Stimulated activated CD8-positive, alpha-beta memory T cell treated with anti-CD3 and anti-CD28 coated beads, Interleukin-12 subunit alpha, Interleukin-12 subunit beta, amount 100 ng/mL, for 24 hours (primary cell): ENCODE data around the gene MCC.

Experiments used
- DNase-seq: peaks from one replicate; pipeline ENCODE4 v3.0.0-alpha.2; 2020; ENCODE audit errors: extremely low read depth

Gene MCC

DNA sequence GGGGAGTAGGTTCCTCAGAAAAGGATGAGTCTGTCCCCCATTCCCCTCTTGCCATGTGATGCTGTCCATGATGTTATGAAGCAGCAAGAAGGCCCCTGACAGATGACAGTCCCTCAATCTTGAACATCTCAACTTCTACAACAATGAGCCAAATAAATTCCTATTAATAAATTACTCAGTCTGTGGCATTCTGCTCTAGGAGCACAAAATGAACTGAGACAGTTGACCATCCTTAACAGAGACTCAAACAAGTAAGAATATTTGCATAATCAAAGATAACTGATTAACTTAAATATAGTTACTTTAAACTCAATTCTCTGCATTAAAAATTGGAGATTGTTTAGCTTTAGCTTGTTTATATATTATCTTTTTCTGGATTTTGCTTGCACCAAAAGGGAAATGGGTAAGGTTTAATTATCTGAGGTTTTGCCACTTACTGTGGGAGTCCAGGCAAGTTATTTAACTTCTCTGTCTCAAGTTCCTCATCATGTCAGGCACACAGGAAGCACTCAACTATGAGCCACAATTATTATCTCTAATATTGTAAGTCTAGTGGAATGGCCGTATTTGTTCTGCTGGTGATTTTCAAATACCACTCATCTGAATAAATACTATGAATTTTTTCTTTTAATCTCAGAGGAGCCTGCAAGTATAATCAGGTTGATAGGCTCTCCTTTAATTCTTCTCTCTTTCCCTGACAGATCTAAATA is 216.4 kb downstream of the MCC start:
- no peak for DNase-seq

DNA sequence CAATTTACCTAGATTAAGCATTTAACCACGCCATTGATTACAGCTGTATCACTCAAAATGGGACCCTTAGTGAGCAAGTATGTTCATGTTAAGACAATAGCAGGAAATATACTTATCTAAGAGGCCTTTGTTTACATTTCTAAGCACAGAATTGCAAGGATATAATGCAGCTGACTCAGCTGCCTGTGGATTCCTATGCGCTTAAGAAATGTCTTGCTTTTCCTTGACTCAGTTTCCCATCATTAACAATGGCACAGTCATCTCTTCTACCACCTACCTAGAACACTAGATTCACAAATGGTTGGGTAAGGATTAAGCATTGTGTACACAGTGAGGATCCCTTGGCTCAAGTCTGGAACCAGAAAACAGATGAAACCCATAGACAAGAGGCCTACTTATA is 217.2 kb downstream of the MCC start:
- DNase-seq, result no peak

DNA sequence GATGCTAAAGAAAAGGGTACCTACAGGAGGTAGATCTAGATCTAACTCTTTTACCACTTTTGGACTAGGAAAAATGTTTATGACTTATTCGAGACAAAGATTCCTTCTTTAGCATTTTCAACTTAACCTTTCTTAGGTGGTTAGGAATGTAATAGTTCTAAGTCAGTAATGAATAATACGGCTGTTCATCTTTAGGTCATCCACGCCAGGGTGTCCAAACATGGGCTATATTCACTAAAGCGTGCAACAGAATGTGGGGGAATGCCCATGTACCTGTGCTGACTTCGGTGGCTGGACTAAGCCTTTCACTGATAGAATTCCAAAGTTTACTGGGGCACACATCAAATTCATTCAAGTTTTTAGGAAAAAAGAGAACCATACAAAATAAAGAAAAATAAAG is 218.2 kb downstream of the MCC start:
- no peak for DNase-seq

DNA sequence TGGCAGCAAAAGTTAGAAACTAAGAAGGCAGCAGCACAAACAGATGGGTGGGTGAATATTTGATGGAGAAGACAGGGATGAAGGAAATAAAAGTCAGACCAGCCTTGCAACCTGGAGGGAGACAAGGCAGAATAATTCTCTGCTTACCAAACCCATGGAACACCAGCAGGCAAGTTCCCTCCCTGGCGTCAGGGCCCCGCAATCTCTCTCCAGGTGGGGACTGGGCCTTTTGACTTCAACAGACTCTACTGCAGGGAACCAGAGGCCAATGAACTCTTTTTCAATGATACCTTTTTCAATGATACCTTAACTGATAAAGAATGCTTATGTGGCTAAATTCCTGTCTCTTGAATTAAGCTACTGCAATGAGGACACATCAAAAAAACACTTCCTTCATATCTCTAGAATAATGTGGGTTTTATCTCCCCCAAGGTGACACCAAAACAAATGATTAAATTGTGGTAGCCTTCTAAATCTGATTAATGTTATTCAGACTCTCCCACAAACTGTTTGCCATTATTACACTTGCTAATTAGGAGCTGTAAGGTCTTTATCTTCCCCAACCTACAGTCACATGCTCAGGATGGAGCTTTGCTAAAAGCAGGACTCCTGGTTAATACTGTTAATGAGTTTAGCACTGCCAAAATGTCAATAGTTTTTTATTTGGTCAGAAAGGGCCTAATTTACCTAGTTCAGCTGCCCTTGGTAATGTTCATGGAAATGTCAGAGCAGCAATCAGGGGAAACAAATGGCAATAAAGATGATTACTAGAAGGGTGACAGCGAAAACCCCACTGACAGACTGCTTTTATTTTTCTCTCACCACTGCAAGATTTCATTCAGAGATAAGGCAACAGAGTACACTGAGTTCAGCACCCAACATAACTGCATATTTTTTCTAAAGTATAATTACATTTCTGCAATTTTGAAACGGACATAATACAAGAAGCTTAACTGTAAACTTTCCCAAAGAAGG is 218.9 kb downstream of the MCC start:
- no peak for DNase-seq

DNA sequence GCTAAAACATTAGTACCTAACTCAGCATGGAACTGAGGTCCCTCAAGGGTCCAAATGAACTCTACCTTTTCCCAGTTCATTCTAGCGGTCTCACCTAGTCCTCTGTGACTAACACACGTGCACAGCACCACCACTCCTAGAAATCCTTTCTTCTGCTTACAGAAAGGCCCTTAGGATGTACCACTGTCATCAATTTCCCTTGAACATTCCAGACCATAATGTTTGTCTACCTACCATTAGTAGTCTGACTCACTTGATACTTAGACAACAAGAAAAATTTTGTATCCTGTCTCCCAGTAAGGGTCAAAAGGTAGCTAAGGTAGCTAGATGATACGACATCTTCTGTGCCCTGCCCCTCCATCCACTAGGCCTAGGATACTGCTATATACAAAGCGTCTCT is 220.0 kb downstream of the MCC start:
- no peak for DNase-seq

DNA sequence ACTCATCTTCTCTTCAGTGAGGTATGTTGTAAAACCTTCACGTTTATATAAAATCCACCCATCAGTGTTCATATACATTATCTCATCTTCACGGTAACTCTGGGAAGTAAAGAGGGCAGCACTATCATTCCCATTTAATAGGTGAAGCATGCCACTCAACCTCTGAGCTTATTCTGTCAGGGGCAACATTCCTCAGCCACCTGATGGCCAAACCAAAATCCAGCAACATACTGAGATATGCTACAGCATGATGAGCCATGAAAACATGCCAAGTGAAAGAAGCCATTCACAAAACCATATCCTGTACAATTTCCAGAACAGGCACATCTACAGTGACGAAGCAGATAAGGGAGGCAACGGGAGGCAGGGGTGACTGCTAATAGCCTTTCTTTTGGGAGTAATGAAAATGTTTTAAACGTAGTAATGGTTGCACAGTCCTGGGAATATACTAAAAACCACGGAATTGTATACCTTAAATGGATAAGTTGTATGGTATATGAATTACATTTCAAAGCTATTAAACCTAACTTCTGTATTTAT is 220.8 kb downstream of the MCC start:
- DNase-seq, result no peak

DNA sequence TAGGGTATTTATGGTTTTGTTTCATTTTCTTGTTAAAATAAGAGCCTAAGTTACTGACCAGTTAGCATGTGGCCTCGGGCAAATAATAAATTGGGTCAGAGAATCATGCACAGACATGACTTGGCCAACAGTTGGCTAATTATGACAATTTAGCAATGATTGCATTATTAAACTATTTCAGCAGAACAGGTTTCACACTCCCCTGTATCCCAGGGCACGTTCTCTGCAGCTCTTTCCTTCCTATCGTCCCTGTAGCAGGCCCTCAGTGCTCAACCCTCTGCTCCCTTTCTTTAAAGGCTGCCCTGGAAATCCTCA is 221.4 kb downstream of the MCC start:
- no peak for DNase-seq

DNA sequence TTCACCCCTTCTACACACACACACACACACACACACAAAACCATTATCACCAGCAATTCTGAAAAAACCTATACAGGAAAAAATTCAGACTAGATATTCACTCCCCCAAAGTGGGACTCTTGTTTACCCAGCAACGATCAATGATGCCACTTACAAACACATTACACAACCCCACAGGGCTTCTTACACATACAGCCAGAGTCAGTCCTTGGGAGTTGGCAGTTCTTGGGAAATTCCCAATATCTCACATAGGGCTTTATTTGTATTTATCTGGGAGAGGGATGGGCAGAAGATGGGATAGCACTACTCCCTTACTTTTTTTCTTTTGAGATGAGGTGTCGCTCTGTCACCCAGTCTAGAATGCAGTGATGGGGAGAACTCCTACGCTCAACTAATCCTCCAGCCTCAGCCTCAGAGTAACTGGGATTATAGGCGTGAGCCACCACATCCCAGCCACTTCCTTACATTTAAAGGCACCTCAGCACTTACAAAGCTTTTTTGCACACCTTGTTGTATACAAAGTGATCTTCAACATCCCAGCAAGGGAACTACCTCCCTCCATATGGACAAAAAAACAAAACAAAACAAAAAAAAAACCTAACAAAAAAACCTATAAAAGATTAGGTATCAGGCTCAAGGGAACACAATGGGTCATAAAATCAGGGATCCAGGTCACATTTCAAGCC is 221.9 kb downstream of the MCC start:
- no peak for DNase-seq

DNA sequence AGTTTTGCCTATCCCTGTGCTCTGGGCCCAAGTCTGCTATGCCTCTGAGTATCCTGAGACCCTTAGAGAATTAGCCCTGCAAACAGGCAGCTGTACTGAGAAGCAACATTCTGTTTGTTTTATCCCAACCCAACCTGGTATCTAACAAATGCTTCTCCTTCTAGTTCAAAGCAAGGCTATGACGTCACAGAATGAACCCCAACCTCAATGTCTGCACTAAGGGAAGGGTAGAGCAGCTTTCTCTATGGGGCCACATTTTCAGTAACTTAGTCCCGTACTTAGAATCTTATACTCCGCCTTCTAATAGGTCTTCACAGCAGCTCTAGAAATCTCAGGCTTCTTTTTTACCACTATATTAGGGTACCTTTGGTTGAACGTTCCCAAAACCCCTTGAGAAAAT is 223.1 kb downstream of the MCC start:
- DNase-seq, result no peak

DNA sequence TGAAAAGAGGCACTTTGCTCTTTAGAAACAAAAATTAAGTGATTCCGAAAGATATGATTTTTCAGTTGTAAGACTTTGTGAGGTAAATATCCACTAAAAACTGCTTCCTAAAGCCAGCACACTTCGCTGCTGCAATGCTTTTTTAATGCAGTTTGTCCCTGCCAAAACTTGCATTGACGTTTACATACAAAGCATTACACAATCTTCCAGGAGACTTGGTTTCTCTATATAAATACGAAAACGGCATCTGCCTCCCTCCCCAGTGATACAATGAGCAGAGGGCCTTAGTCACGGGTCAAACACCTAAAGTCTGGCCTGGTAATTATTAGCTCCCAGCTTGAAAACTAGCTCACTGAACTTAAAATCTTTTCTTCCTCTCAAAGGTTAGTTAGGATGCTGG is 224.2 kb downstream of the MCC start:
- no peak for DNase-seq

DNA sequence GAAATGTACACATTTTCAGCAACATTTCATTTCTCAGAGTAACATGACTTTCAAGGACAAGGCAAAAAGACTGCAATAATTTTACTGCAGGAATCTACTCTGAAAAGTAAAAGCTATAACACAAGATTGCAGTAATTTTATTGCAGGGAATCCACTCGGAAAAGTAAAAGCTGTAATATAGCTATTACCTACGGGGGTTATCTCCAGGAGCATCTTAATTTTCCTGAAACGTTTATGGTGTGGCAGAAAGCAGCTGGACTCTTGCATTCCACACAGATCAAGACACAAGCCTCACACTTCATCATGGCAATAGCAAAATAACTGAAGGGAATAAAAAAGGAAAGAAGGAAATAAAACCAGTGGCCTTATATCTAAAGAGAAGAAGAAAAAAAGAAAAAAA is 224.7 kb downstream of the MCC start:
- DNase-seq, result no peak

DNA sequence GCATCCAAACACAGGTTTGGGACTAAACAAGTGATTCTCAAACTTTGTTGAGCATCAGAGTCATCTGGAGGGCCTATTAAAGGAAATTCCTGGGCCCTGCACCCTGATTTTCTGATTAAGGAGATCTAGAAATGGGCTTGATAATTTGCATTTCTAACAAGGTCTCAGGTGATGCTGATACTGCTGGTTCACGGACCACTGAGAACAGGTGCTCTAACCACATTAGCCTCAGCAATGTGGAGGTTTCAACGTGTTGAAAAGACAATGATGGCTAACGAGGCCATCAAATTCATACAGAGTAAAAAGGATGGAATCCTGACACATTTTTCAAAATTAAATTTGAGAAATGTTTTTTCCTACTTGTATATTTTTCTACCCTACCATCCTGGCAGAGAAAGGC is 225.6 kb downstream of the MCC start:
- DNase-seq, result no peak

DNA sequence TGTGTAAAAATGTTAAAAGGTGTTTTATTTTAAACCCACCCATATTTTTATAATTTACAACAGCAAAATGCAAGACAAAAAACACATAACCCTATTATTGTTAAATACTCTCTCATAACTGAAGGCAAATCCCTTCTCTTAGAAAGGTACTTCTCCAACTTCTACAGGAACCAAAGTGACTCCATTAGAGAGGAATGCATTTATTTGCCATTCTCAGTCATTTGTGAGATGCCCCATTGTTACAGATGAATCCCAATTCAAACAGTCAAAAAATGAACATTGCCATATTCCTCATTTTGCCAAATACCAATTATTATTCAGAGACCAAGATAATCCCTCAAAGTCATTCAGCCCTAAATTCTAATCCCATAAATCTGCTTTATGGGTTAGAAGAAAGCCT is 229.2 kb downstream of the MCC start:
- DNase-seq, result no peak

DNA sequence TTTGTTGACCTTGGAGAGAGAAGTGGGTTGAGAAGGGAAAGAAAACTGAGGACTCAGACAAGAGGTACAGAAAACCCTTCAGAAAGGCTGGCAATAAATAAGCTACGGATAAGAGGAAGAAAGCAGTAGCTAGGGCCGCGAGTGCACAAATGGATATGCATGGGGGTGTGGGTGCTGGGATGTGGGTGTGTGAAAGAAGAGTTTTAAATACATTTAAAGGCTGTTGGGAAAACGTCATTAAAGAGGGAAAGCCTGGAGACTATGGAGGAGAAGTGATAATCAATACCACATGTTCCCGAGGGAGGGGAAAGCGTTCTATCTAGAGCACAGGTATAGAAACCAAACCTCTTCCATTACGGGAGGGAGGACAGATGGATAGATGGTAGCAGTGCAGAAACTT is 230.7 kb downstream of the MCC start:
- DNase-seq, result no peak

DNA sequence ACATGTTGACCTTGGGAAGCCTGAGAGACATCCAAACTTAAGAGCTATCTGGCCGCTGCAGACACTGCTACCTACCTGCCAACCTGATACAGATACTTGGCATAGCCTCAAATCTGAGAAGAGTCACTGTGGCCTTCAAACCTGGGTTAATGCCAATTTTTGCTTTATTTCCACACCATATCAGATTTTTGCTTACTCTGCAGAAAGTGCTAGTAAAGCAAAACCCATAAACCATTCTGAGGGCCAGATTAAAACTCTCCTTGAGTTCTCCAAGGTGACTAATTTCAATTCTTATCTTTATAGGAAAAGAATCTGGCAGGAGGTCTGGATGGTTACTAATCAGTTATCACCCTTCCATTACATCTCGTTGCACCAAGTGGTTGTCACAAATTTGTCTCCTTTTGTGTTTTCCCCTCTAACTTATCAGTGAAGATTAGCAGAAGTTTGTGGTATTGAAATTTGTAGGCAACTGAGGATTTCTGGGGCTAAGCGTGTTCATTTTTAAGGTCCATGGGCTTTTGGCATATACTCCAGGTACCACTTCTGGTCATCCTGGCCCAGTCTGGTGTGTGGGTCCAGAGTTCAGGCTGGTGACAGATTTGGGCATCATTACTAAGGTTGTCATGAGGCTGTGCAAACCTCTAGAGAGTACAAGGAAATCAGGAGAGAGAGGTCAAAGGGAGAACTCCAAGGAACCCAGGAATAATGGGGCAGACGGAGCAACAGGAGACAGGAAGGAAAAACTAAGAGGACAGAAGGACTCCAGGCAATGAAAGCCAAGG is 231.4 kb downstream of the MCC start:
- no peak for DNase-seq

DNA sequence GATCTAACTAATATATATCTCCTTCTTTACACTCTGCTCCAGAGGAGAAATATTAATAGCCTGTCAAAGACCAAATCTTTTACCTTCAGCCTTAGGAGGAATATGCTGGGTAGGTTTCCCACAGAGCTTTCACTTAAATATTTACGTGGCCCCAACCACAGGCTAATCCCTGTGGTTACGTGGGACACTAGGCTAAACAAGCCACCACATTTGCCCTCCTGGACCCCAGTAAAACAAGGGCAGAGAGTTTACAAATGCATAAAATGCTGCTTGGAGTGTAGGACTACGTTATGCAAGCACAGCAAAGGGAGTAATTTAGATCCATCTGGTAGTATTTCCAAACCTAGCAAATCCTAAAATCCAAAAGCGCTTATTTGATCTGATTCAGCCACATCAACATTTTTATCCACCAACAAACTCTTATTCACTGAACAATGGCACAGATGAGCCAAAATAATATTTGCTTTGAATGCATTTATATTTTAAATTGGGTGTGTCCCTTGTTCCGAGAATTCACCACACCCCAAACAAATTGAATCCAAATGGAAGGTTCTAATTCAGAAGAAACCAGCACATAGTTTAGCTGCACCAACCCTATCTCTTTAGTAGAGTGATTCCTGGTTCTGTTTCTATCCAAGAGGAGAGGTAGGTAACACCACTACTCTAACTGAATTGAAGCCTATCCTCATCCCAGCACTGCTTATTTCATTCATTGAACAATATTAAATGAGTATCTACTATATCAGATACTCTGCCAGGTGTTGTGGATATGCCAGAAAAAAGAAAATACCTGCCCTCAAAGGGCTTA is 232.5 kb downstream of the MCC start:
- DNase-seq, result no peak

DNA sequence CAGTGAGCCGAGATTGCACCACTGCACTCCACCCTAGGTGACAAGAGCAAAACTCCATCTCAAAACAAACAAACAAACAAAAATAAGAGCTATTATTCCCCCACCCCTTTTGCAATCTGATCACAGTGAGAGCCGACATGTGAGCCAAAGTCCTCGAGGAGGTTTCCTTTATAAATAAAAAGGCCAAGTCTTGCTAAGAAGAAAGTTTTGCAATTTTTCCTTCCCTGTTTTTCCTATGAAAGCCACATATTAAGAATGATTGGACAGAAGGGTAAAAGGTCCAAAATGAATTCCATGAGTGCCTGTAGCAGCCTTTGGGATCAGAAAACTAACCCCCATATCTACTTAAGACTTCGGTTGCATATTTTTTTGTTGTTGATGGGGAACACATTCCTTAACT is 233.1 kb downstream of the MCC start:
- DNase-seq, result no peak

DNA sequence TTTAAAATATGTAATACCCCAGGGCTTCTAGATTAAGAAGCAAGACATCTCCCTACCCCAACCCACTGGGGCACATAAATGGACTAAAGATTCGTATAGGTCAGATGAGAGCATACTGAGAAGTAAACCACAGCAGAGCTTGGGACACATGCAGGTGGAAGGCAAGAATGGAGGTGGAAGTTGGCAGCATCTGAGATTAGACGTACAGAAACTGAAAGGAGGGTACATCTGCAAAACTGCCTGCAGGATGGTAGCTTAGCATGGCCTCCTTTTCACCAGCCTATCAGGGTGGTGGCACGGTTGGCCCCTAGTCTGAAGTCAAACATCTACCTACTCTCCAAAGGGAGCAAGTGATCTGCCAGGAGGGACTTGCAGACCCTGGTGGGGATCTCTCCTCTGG is 235.2 kb downstream of the MCC start:
- no peak for DNase-seq

DNA sequence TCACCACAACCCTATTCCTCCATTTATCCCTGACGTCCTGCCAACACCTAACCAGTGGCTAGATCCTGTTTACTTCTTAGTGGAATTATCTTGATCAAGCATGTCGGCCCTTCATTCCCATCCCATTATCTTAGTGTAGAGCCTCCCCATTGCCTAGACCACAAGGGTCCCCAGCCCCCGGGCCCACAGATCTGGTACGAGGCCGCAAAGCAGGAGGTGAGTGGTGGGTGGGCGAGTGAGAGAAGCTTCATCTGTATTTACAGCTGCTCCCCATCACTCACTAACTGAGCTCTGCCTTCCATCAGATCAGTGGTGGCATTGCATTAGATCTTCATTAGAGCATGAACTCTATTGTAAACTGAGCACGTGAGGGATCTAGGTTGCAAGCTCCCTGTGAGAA is 236.2 kb downstream of the MCC start:
- DNase-seq, result no peak

DNA sequence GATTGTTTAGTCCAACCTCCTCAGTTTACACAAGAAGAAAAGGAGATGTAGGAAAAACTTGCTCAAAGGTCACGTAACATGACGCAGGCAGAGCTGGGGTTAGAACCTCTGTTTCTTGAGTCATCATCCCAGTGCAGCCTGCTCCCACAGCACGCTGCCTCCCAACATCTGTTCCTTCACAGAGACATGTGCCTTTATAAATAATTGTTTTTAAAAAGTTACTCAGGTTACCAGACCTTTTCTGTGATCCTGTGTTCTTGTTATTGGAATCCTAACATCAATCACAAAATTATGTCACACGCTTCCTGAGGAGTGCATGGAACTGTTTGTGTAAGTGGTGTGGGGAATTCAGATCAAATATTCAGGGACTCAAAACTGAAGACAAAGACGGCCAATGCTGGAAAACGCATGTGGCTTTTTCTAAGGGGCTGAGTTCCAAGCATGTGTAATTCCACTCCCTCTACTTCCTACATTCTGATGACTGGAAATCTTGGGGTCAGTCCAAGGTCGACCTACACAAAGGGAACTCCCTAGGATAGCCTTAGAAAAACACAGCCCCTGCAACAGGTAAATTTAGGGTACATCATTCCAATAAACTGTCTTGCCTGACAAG is 237.8 kb downstream of the MCC start:
- DNase-seq, result no peak

DNA sequence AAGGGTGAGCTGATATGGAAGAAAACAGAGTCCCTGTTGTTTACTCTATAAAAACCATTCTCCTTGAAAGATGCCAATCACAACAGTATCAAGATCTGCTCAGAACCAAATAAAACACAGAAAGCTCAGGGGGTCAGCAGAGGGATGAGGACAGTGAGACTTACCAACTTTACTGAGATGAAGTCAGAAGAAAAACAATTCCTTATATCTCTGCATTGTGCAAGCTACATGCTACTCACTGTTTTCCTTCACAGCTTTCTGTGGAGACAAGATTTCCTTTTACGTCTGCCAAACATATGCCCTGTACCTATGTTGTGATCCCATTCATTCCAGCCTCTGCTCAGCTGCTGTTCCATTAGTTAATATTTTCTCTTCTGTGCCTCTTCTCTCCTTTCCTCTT is 239.0 kb downstream of the MCC start:
- no peak for DNase-seq
